ENCODE data around the gene FRY. TPM values are rescaled to one million over a fixed set of nuclear protein-coding genes. Genes with fewer than 3 reads are reported as not detected.
A peak's percentile ranks its signal among the peaks of the same experiment; 100 is the strongest.

FRY gene
- polyA plus RNA-seq, 3 donors = 48.8 to 60.4 (median 57.5) TPM

GRCh38 chr13:32224916-32225315 is 193.3 kb downstream of the FRY start:
- no peak for DNase-seq (ENCODE audit: extremely low read depth in 1 of 11, low read depth in 9 of 11, low spot score in 4 of 11)

- DNase-seq (ENCODE audit: extremely low read depth in 1 of 11, low read depth in 9 of 11, low spot score in 4 of 11) = peak in 1 of 11 donors; percentile 21
Measured at GRCh38 chr13:32225481-32225931, 193.9 kb downstream of the FRY start.

GRCh38 chr13:32228330-32229041 is 196.9 kb downstream of the FRY start:
- DNase-seq (ENCODE audit: extremely low read depth in 1 of 11, low read depth in 9 of 11, low spot score in 4 of 11) = peak in 2 of 11 donors; percentile 4 to 29

GRCh38 chr13:32229443-32229842 is 197.9 kb downstream of the FRY start:
- DNase-seq (ENCODE audit: extremely low read depth in 1 of 11, low read depth in 9 of 11, low spot score in 4 of 11) = no peak

- DNase-seq (ENCODE audit: extremely low read depth in 1 of 11, low read depth in 9 of 11, low spot score in 4 of 11) = no peak
Measured at GRCh38 chr13:32232263-32232662, 200.7 kb downstream of the FRY start.

GRCh38 chr13:32233062-32233461 is 201.5 kb downstream of the FRY start:
- peak in 8 of 11 donors; percentile 17 to 51 (median 40) for DNase-seq (ENCODE audit: extremely low read depth in 1 of 11, low read depth in 9 of 11, low spot score in 4 of 11)

GRCh38 chr13:32234914-32235313 is 203.3 kb downstream of the FRY start:
- no peak for DNase-seq (ENCODE audit: extremely low read depth in 1 of 11, low read depth in 9 of 11, low spot score in 4 of 11)

- no peak for DNase-seq (ENCODE audit: extremely low read depth in 1 of 11, low read depth in 9 of 11, low spot score in 4 of 11)
Measured at GRCh38 chr13:32237681-32238080, 206.1 kb downstream of the FRY start.

- DNase-seq (ENCODE audit: extremely low read depth in 1 of 11, low read depth in 9 of 11, low spot score in 4 of 11) = no peak
Measured at GRCh38 chr13:32243695-32244094, 212.1 kb downstream of the FRY start.

- DNase-seq (ENCODE audit: extremely low read depth in 1 of 11, low read depth in 9 of 11, low spot score in 4 of 11) = no peak
Measured at GRCh38 chr13:32245555-32245954, 214.0 kb downstream of the FRY start.

- no peak for DNase-seq (ENCODE audit: extremely low read depth in 1 of 11, low read depth in 9 of 11, low spot score in 4 of 11)
Measured at GRCh38 chr13:32246468-32246867, 214.9 kb downstream of the FRY start.

- DNase-seq (ENCODE audit: extremely low read depth in 1 of 11, low read depth in 9 of 11, low spot score in 4 of 11) = no peak
Measured at GRCh38 chr13:32247887-32248286, 216.3 kb downstream of the FRY start.

GRCh38 chr13:32248801-32249200 is 217.2 kb downstream of the FRY start:
- DNase-seq (ENCODE audit: extremely low read depth in 1 of 11, low read depth in 9 of 11, low spot score in 4 of 11) = no peak

- no peak for DNase-seq (ENCODE audit: extremely low read depth in 1 of 11, low read depth in 9 of 11, low spot score in 4 of 11)
Measured at GRCh38 chr13:32252812-32253438, 221.4 kb downstream of the FRY start.

- no peak for DNase-seq (ENCODE audit: extremely low read depth in 1 of 11, low read depth in 9 of 11, low spot score in 4 of 11)
Measured at GRCh38 chr13:32253911-32254399, 222.4 kb downstream of the FRY start.

- DNase-seq (ENCODE audit: extremely low read depth in 1 of 11, low read depth in 9 of 11, low spot score in 4 of 11) = no peak
Measured at GRCh38 chr13:32254416-32254815, 222.8 kb downstream of the FRY start.

GRCh38 chr13:32254916-32255723 is 223.5 kb downstream of the FRY start:
- DNase-seq (ENCODE audit: extremely low read depth in 1 of 11, low read depth in 9 of 11, low spot score in 4 of 11) = no peak

GRCh38 chr13:32255724-32256109 is 224.1 kb downstream of the FRY start:
- no peak for DNase-seq (ENCODE audit: extremely low read depth in 1 of 11, low read depth in 9 of 11, low spot score in 4 of 11)

- DNase-seq (ENCODE audit: extremely low read depth in 1 of 11, low read depth in 9 of 11, low spot score in 4 of 11) = no peak
Measured at GRCh38 chr13:32256243-32256642, 224.7 kb downstream of the FRY start.

- no peak for DNase-seq (ENCODE audit: extremely low read depth in 1 of 11, low read depth in 9 of 11, low spot score in 4 of 11)
Measured at GRCh38 chr13:32257649-32258048, 226.1 kb downstream of the FRY start.
